GM12891 (cell line): ENCODE data around the gene R3HDM2.
"Not testable (repeated sequence)": the region's sequence is repeated elsewhere in the genome, so short reads cannot be mapped to it uniquely, and the experiment has no call there.

Source experiments
- DNase-seq: peaks from one replicate; pipeline ENCODE4 v3.0.0; 2011; ENCODE audit warnings: low spot score; ENCODE audit not compliant: insufficient read length
- FAIRE-seq: peaks from 2 replicates; lab custom pipeline; 2011; peaks lifted over from hg19 to GRCh38; lab: Jason Lieb, UNC
- PAX5 ChIP-seq: IDR thresholded peaks from 2 replicates; pipeline ENCODE4 v1.6.1; 2011; ENCODE audit warnings: low read length, moderate library complexity, mild to moderate bottlenecking; ENCODE audit not compliant: insufficient read depth, severe bottlenecking
- POLR2A ChIP-seq: IDR thresholded peaks from 2 replicates; pipeline ENCODE4 v1.6.1; 2011; ENCODE audit warnings: low read depth, low read length, control low read depth
- POLR2AphosphoS5 ChIP-seq: IDR thresholded peaks from 2 replicates; pipeline ENCODE4 v1.6.1; 2011; ENCODE audit warnings: low read depth, low read length, control low read depth
- POU2F2 ChIP-seq: IDR thresholded peaks from 2 replicates; pipeline ENCODE4 v1.6.1; 2011; ENCODE audit warnings: low read depth, mild to moderate bottlenecking, control low read depth, low read length, moderate library complexity
- SPI1 ChIP-seq: IDR thresholded peaks from 2 replicates; pipeline ENCODE4 v1.6.1; 2011; ENCODE audit warnings: low read depth, low read length, control low read depth
- TAF1 ChIP-seq: IDR thresholded peaks from 2 replicates; pipeline ENCODE4 v1.6.1; 2011; ENCODE audit warnings: low read depth, low read length, control low read depth

R3HDM2 gene

DNA sequence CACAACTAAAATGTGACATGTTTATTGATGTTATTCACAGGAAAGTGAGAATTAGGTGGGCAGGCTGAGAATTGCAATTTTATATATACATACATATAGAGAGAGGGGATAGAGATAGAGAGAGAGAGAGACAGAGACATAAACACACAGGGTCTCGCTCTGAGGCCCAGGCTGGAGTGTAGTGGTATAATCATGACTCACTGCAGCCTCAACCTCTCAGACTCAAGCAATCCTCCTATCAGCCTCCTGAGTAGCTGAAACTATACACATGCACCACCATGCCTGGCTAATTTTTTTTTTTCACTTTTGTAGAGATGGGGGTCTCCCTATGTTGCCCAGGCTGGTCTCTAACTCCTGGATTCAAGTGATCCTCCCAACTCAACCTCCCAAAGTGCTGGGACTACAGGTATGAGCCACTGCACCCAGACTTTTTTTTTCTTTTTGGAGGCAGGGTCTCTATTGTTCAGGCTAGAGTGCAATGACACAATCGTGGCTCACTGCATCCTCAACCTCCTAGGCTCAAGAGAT lies 49.1 kb downstream of the R3HDM2 start:
- no peak for TF ChIP-seq POU2F2
- no peak for DNase-seq
- FAIRE-seq, result no peak

GRCh38 chr12:57380300-57380699 lies 50.5 kb downstream of the R3HDM2 start:
- DNase-seq (no peak), FAIRE-seq (peak; percentile 9)
- TF ChIP-seq TAF1, result no peak
- TF ChIP-seq POU2F2, result no peak
- TF ChIP-seq POLR2A, result no peak
- TF ChIP-seq SPI1, result no peak
- TF ChIP-seq PAX5, result no peak

- FAIRE-seq (no peak), DNase-seq (no peak)
- TF ChIP-seq TAF1 (no peak), POLR2AphosphoS5 (no peak), PAX5 (no peak), SPI1 (no peak), POLR2A (no peak), POU2F2 (no peak)
These were observed 53.6 kb downstream of the R3HDM2 start for GRCh38 chr12:57377103-57377840.

GRCh38 chr12:57372233-57372632 lies 58.6 kb downstream of the R3HDM2 start:
- no peak for DNase-seq
- TF ChIP-seq TAF1, result no peak
- TF ChIP-seq POLR2AphosphoS5, result no peak
- TF ChIP-seq SPI1, result no peak
- no peak for TF ChIP-seq POLR2A
- no peak for FAIRE-seq

- TF ChIP-seq SPI1 (no peak), PAX5 (no peak), POLR2AphosphoS5 (no peak), POLR2A (no peak), POU2F2 (no peak), TAF1 (no peak)
- no peak for DNase-seq
- no peak for FAIRE-seq
These were observed 60.1 kb downstream of the R3HDM2 start for GRCh38 chr12:57370696-57371095.

GRCh38 chr12:57370072-57370471 lies 60.8 kb downstream of the R3HDM2 start:
- DNase-seq, result no peak
- FAIRE-seq, result no peak
- TF ChIP-seq TAF1, result no peak
- no peak for TF ChIP-seq POLR2A
- TF ChIP-seq SPI1, result no peak
- TF ChIP-seq PAX5, result no peak
- TF ChIP-seq POLR2AphosphoS5, result no peak
- TF ChIP-seq POU2F2, result no peak

DNA sequence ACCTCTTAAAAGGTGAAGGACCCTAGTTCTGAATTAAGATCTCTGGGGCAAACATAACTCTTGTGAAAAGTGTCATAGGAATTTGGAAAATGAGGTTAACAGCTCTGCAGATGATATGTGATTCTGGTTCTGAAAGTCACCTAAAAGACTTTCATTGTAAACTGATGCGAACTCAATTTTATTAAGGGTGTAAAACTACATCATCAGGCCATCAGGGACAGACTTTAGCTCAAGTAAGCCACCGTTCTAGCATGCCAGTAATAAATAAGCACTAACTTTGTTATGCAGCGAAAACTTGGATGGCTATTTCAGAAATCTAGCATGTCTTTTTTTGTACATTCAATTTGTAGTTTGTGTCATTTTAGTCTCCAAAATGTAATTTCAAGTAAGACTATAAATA lies 61.6 kb downstream of the R3HDM2 start:
- no peak for TF ChIP-seq POU2F2
- no peak for TF ChIP-seq SPI1
- no peak for TF ChIP-seq POLR2A
- TF ChIP-seq PAX5, result no peak
- FAIRE-seq, result no peak
- no peak for DNase-seq

- FAIRE-seq, result no peak
- DNase-seq, result no peak
- TF ChIP-seq TAF1 (no peak), PAX5 (no peak), POLR2AphosphoS5 (no peak), SPI1 (no peak), POU2F2 (no peak), POLR2A (no peak)
These were observed 62.3 kb downstream of the R3HDM2 start for GRCh38 chr12:57368349-57369095.

GRCh38 chr12:57367121-57367520 lies 63.7 kb downstream of the R3HDM2 start:
- no peak for TF ChIP-seq SPI1
- no peak for TF ChIP-seq TAF1
- no peak for TF ChIP-seq POLR2AphosphoS5
- TF ChIP-seq POLR2A, result no peak
- no peak for TF ChIP-seq POU2F2
- TF ChIP-seq PAX5, result no peak
- FAIRE-seq, result no peak
- DNase-seq, result no peak

DNA sequence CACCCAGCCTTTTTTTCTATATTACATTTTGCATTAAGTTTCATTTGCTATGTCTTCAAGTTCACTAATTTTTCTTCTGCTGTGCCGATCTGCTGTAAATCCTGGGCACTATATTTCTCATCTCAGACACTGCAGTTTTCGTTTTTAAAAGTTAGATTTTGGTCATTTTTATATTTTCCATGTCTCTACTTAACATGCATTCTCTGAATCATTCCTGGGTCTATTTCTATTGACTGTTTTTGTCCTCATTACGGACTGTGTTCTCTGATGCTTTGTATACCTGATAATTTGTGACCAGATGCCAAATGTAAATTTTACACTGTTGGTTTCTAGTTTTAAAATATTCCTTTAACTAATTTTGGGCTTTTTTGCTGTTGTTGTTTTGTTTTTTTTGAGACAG lies 64.5 kb downstream of the R3HDM2 start:
- TF ChIP-seq SPI1 (no peak), POU2F2 (no peak), POLR2A (no peak), POLR2AphosphoS5 (no peak), PAX5 (no peak)
- FAIRE-seq (no peak), DNase-seq (no peak)

- DNase-seq, FAIRE-seq: not testable (repeated sequence)
These were observed 66.7 kb downstream of the R3HDM2 start for GRCh38 chr12:57364156-57364555.
